ENCODE data around the gene TBC1D14. TPM values are rescaled to one million over a fixed set of nuclear protein-coding genes. Genes with fewer than 3 reads are reported as not detected.

TBC1D14 gene
- total and polyA plus RNA-seq, 2 of the 8 experiments (the other 6 are each of a cell fraction or from before 2014, with no cell fraction given) = 45.6 to 48.2 TPM

- Histone ChIP-seq H3K4me1 (replicated peaks in 1 of 4; ENCODE audit: control insufficient read depth in 3 of 4, insufficient read depth in 4 of 4, low read length in 3 of 4) (no peaks in the 10 kb centered on the region; a peak in 1 of 7 replicates), H2BK5ac (ENCODE audit: low read depth, low read length) (no peak overlapping the region), H2BK12ac (ENCODE audit: low read depth, low read length) (no peak overlapping the region), H3K18ac (ENCODE audit: extremely low read depth, low read length) (no peak overlapping the region), H4K8ac (ENCODE audit: extremely low read depth, insufficient read depth, low read length) (no peak overlapping the region), H2BK20ac (ENCODE audit: low read length) (no peak overlapping the region), H3K36me3 (ENCODE audit: control insufficient read depth in 2 of 4, insufficient read depth in 4 of 4, low read length in 3 of 4) (peaks cover 0 to 6% (median 3%) of the 10 kb centered on the region in 4 experiments; a peak in 4 of 8 replicates), H4K91ac (replicated peaks; ENCODE audit: insufficient read length, low read length) (no peak overlapping the region), H3K9ac (replicated peaks in 1 of 4; ENCODE audit: extremely low read depth in 1 of 4, low read depth in 3 of 4, low read length in 3 of 4) (no peak overlapping the region), H4K5ac (ENCODE audit: insufficient read length, low read depth, low read length) (no peak overlapping the region), H2AFZ (ENCODE audit: low read length) (no peak overlapping the region), H3K27ac (ENCODE audit: low read depth, low read length) (no peak overlapping the region), H2BK120ac (replicated peaks; ENCODE audit: low read depth, low read length) (no peak overlapping the region), H2BK15ac (ENCODE audit: low read length) (no peak overlapping the region), H3K4me2 (ENCODE audit: insufficient read depth in 1 of 2, low read depth in 2 of 2, low read length in 2 of 2) (no peak overlapping the region), H4K20me1 (replicated peaks in 1 of 2; ENCODE audit: control insufficient read depth in 1 of 2, insufficient read depth in 2 of 2, low read length in 2 of 2) (peaks cover 7 to 19% of the 10 kb centered on the region in 2 experiments), H3K23me2 (ENCODE audit: low read depth, low read length) (no peaks in the 10 kb centered on the region), H3K23ac (ENCODE audit: insufficient read length) (no peak overlapping the region), H3K14ac (ENCODE audit: insufficient read length) (no peak overlapping the region), H3K27me3 (replicated peaks in 1 of 4; ENCODE audit: control insufficient read depth in 3 of 4, extremely low read depth in 1 of 4, insufficient read depth in 3 of 4, low read length in 3 of 4) (no peaks in the 10 kb centered on the region), H3K56ac (replicated peaks; ENCODE audit: insufficient read length, low read depth, low read length) (no peak overlapping the region), H3K79me1 (ENCODE audit: low read depth, low read length) (peaks cover 11% of the 10 kb centered on the region), H2AK5ac (ENCODE audit: low read depth, low read length) (no peak overlapping the region), H3K4ac (replicated peaks; ENCODE audit: insufficient read length, low read depth, low read length) (no peak overlapping the region), H3K4me3 (ENCODE audit: extremely low read depth in 1 of 4, insufficient read depth in 2 of 4, low read depth in 3 of 4, low read length in 4 of 4) (no peak overlapping the region), H3K9me3 (ENCODE audit: insufficient read depth in 2 of 2, low read depth in 1 of 2, low read length in 1 of 2) (no peaks in the 10 kb centered on the region), H3K79me2 (ENCODE audit: control insufficient read depth in 1 of 2, insufficient read depth in 2 of 2, low read length in 2 of 2) (peaks cover 0 to 2% of the 10 kb centered on the region in 2 experiments; a peak in 1 of 4 replicates)
- WGBS, 2 experiments (ENCODE audit: extremely low coverage in 1 of 2, insufficient coverage in 1 of 2, insufficient read length in 1 of 2, insufficient replicate concordance in 2 of 2, low coverage in 1 of 2, low lambda C conversion rate in 2 of 2, missing lambda C conversion rate in 1 of 2) = 91% methylated on average over 52 of the region's 52 CpGs; no CpG with 5 or more reads in 1 of the 2 experiments
- CTCF ChIA-PET (ENCODE audit: partially characterized antibody) = interaction anchor here (0.7 to 2.4 kb wide), 7 partner anchors 8 to 137 kb away, joined by 3 to 10 read pairs (median 4); no protein-coding TSS in a partner anchor
- POLR2A ChIA-PET (ENCODE audit: partially characterized antibody) = interaction anchor here (0.9 to 6.6 kb wide), 5 partner anchors 9 to 39 kb away, joined by 3 to 36 read pairs (median 3); partner anchors contain the start of genes GRPEL1 and TADA2B
- DNase-seq (ENCODE audit: low read depth in 1 of 2, low spot score in 2 of 2) (no peak), FAIRE-seq (no peak)
- TF ChIP-seq KDM1A (IDR thresholded peaks at IDR 0.05; ENCODE audit: borderline replicate concordance, low read length) (no peak), CTCF (IDR thresholded peaks at IDR 0.05; ENCODE audit: control extremely low read depth in 1 of 3, insufficient read depth in 1 of 3, low read depth in 1 of 3, low read length in 3 of 3) (no peak), GTF2F1 (IDR thresholded peaks at IDR 0.05; ENCODE audit: borderline replicate concordance, low read depth, low read length) (no peak), SRF (IDR thresholded peaks at IDR 0.05; ENCODE audit: low read depth, low read length) (no peak), EP300 (IDR thresholded peaks at IDR 0.05; ENCODE audit: borderline replicate concordance in 1 of 2, low read depth in 2 of 2, low read length in 2 of 2) (no peak), SP2 (IDR thresholded peaks at IDR 0.05; ENCODE audit: low read length) (no peak), POLR2AphosphoS5 (IDR thresholded peaks at IDR 0.05; ENCODE audit: low read depth, low read length) (no peak), RFX5 (IDR thresholded peaks at IDR 0.05; ENCODE audit: borderline replicate concordance, low read depth, low read length) (no peak), POLR2A (IDR thresholded peaks at IDR 0.05; ENCODE audit: control extremely low read depth in 1 of 2, low read depth in 2 of 2, low read length in 2 of 2) (no peak), BRCA1 (IDR thresholded peaks at IDR 0.05; ENCODE audit: low read depth, low read length) (no peak)
Observed at GRCh38 chr4:7054106-7054880, 144.7 kb downstream of the TBC1D14 start.
